Measurements from ENCODE around the gene IRF4.
"Not testable (repeated sequence)": the region's sequence is repeated elsewhere in the genome, so short reads cannot be mapped to it uniquely, and the experiment has no call there.

The IRF4 gene

DNA sequence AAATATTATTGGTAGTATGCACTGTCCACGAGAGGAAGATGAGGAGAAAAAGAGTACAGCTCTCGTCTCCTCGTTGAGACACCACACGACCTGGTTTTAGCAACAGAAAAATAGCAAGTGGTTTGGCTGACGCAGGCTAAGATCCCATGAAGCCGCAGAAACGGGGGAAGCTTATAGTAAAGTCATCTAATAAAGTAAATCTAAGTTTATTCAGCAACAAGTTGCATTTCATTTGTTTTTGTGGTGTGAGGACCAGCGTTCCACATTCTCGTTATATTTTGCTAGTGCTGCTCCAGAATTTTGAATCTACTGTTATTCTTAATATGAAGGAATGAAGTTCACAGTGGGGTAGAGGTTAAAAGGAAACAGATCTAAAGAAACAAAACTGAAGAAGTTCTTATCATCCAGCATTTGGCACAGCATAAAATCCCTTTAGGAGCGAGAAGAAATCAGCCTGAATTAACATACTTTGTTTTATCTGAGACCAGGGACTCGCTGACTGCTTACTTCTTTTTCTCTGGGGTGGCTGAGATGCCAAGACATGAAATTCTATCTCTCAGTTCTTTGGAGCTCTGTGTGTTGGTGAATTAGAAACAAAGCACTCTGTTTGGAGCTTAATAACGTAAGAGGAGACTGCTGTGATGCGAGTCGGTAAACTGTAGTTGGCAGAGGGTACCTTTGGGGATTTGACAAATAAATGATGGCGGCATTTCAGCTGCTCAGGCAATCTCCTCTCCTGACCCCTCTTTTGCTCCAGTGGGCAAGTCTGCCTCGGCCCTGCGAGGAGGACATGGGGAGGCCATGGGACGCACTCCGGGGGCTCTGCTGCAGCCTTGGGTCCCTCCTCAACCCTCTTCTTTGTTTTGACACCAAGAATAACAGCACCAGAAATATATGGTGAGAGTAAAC, 24.9 kb upstream of the IRF4 start:
- DNase-seq (ENCODE audit: low read depth in 4 of 4, low spot score in 1 of 4), result no peak

DNA sequence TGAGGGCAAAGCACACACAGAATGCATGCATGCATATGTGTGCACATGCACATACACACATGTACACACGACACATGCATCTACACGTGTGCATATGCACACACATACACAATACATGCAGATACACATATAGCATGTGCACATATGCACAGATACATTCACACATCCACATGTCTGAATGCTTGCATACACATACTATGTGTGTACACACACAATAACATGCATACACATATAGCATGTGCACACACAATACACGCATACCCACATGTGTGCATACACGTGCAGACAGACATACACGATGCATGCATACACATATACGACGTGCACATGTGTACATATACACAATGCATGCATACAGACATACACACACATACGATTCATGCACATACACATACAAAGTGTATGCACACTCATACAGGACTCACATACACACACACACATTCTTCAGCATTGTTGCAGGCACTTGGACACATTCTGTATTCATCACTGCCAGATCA, 24.2 kb upstream of the IRF4 start:
- DNase-seq (ENCODE audit: low read depth in 4 of 4, low spot score in 1 of 4), result no peak

- DNase-seq (ENCODE audit: low read depth in 4 of 4, low spot score in 1 of 4), result no peak
Measured at GRCh38 chr6:367891-368630, 23.5 kb upstream of the IRF4 start.

- no peak for DNase-seq (ENCODE audit: low read depth in 4 of 4, low spot score in 1 of 4)
Measured at GRCh38 chr6:369559-370431, 21.8 kb upstream of the IRF4 start.

DNA sequence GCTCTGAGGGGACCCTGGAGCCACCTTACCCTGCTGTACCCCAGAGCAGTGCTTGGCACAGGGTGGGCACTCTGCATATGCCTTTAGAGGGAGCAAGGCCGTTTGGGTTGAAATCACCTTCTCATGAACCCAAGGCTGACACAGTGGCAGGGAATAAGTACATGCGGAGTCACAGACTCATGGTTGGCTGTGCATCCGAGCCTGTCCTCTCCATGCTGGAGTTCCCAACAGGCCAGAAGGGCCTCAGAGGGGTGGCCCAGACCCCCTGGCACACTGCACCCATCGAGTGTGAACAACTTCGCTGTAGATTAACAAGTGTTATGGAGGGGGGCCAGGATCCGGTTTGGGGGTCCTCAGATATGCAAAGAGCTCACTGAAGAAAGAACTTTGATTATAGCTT, 21.0 kb upstream of the IRF4 start:
- DNase-seq (ENCODE audit: low read depth in 4 of 4, low spot score in 1 of 4), result no peak

- not testable (repeated sequence) for DNase-seq (ENCODE audit: low read depth in 4 of 4, low spot score in 1 of 4)
Measured at GRCh38 chr6:371851-372250, 19.7 kb upstream of the IRF4 start.

GRCh38 chr6:372336-372911, 19.1 kb upstream of the IRF4 start:
- no peak for DNase-seq (ENCODE audit: low read depth in 4 of 4, low spot score in 1 of 4)

DNA sequence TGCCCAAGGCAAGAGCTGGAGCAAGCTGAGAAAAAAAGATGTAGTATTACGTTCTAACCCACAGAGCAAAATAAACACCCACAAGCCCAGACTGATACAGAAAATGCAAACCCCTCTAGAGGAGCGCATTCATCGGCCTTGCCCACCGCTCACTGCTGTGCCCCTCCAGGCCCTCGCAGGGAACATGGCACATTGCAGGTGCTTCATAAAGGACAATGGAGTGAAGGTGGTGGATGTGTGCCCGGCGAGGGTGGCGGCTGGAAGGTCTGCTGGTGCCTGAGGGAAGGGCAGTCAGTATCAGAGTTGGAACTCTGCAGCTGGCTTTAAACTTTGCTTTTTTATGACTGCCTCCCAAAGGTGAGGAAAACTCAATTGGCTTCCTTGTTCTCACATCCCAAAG, 18.5 kb upstream of the IRF4 start:
- DNase-seq (ENCODE audit: low read depth in 4 of 4, low spot score in 1 of 4), result no peak

- no peak for DNase-seq (ENCODE audit: low read depth in 4 of 4, low spot score in 1 of 4)
Measured at GRCh38 chr6:373773-374724, 17.5 kb upstream of the IRF4 start.

GRCh38 chr6:374956-375355, 16.6 kb upstream of the IRF4 start:
- DNase-seq (ENCODE audit: low read depth in 4 of 4, low spot score in 1 of 4), result no peak

DNA sequence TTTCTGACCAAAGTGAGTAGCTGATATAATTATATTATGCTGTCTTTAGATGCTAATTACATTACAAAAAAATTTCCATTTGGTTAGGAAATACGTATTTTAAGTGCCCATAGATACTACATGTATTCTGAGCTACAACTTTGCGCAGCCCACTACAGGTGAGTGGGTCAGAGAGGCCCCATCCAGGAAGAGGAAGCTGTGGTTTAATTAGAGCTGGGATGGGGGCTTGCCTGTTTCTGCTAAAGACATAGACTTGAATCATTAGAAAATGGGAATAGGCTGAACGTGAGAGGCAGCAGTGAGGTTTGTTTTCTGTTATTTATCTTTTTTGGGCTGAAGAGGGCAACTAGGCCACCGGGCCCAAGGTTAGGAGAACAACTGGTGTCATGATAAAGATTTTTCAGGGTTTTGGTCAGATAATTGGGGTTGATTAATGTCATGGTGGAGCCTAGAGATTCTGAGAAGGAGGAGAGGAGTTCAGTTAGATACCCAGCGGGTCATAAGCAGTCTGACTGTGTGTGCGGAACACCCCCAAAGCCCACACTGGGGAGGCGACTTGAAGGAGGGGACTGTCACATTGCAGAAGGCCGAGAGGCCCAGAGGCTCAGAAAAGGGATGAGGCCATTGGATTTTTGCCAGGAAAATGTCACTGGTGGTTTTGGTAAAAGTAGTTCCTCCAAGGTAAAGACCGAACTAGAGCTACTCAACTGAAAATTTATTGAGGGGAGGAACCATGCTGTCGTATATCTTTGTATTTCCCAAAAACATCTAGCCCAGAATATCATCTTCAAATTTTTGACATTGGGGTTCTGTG, 14.5 kb upstream of the IRF4 start:
- no peak for DNase-seq (ENCODE audit: low read depth in 4 of 4, low spot score in 1 of 4)

DNA sequence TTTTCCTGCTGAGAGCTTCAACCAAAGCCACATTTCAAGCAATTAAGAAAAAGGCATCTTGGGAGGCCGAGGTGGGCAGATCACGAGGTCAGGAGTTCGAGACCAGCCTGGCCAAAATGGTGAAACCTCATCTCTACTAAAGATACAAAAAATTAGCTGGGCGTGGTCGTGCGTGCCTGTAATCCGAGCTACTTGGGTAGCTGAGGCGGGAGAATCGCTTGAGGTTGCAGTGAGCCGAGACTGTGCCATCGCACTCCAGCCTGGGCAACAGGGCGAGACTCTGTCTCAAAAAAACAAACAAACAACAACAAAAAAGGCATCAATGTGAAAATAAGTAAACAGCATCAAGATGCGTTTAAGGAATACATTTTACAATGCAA, 13.9 kb upstream of the IRF4 start:
- not testable (repeated sequence) for DNase-seq (ENCODE audit: low read depth in 4 of 4, low spot score in 1 of 4)

- no peak for DNase-seq (ENCODE audit: low read depth in 4 of 4, low spot score in 1 of 4)
Measured at GRCh38 chr6:378090-378957, 13.2 kb upstream of the IRF4 start.

GRCh38 chr6:378958-379409, 12.6 kb upstream of the IRF4 start:
- no peak for DNase-seq (ENCODE audit: low read depth in 4 of 4, low spot score in 1 of 4)

DNA sequence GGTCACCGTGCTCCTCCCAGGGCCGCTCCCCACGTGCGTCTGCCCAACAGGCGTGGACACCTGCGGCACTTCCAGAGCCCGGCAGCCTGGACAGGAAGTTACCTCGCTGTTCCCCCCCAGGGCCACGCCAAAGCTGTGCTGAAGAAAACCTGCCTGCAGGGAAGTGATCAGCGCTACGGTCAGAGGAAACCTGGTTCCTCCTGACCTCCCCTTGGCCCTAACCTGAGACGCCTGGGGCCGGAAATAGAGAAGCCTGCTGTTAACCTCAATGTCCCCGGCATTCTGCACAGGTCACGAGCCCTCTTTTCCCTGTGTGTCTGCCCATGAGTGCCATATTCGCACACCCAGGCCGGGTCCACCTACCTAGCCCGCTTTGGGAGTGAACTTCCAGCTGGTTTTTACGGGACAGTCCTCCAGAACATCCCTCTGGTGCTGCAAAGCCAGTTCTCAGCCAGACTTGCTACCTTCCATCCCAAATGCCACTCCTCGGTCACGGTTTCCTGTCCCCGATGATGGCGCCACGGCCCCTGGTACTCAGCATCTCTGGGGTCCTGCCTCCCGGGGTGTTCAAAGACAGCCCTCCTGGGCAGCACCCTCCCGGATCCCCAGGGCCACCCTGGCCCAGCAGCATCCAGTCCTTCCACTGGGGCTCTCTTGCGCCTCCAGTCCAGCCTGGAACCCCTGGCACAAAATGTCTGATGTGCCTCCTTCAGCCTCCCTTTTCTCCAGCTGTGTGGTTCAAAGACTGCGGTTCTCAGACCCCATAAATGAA, 12.0 kb upstream of the IRF4 start:
- DNase-seq (ENCODE audit: low read depth in 4 of 4, low spot score in 1 of 4), result no peak

GRCh38 chr6:380234-381218, 11.0 kb upstream of the IRF4 start:
- DNase-seq (ENCODE audit: low read depth in 4 of 4, low spot score in 1 of 4), result no peak

All from stimulated activated CD4-positive, alpha-beta T cell treated with anti-CD3 and anti-CD28 coated beads, Interleukin-1b, Interleukin-23, amount 100 ng/mL, for 24 hours (primary cell).